B cell (primary cell): Measurements from ENCODE around the gene MYH7. TPM values are rescaled to one million over a fixed set of nuclear protein-coding genes. Genes with fewer than 3 reads are reported as not detected.

Source experiments
- ATAC-seq: fragments of 200-7000 bp; cut with Tn5 transposase; one replicate; pipeline ENCODE4 v1.10.0; 2021; ENCODE audit warnings: low read depth, mild to moderate bottlenecking, moderate number of reproducible peaks, moderate library complexity
- CTCF ChIA-PET: fragments of 350-600 bp; sonication (Branson Sonifier 250); formaldehyde crosslinking; loops from one replicate; lab custom pipeline; 2021; ENCODE audit warnings: antibody characterized with exemption, inconsistent platforms; lab: Charles Lee
- POLR2A ChIA-PET: fragments of 350-600 bp; sonication (Branson Sonifier 250); formaldehyde crosslinking; loops from one replicate; lab custom pipeline; 2021; ENCODE audit warnings: antibody characterized with exemption; lab: Charles Lee
- DNase-seq: peaks from one replicate; pipeline ENCODE4 v3.0.0; 2013
- H2AFZ ChIP-seq: 2 replicates; pipeline ENCODE4 v1.6.1; 2012; ENCODE audit warnings: mild to moderate bottlenecking, low read depth, low read length; ENCODE audit not compliant: insufficient read depth, poor library complexity, severe bottlenecking
- H3K27ac ChIP-seq, 2 donors: 1 replicate in 1 of 2; 2 replicates in 1 of 2; pipeline ENCODE4 v1.5.1; 2012 to 2013; ENCODE audit warnings: low read length in 2 of 2, mild to moderate bottlenecking in 2 of 2, moderate library complexity in 1 of 2
- H3K27me3 ChIP-seq, 4 experiments: fragments of 200-600 bp in 1 of 4; sonication (generic) in 1 of 4; replicated peaks in 1 of 4; 1 replicate in 2 of 4; 2 replicates in 2 of 4; pipeline versions ENCODE4 v1.6.1 to v1.7.0; 2013 to 2016; ENCODE audit warnings: low read length in 3 of 4, mild to moderate bottlenecking in 2 of 4, mixed read lengths in 1 of 4, moderate library complexity in 1 of 4; ENCODE audit not compliant: insufficient read depth in 4 of 4, control insufficient read depth in 3 of 4; ENCODE audit errors: control extremely low read depth in 1 of 4
- H3K36me3 ChIP-seq, 2 experiments: replicated peaks in 1 of 2; 1 replicate in 1 of 2; 2 replicates in 1 of 2; pipeline versions ENCODE4 v1.6.1 to v1.7.1; 2013; ENCODE audit warnings: low read length in 1 of 2; ENCODE audit not compliant: insufficient read depth in 2 of 2, control insufficient read depth in 1 of 2; ENCODE audit errors: control extremely low read depth in 1 of 2, extremely low read depth in 1 of 2
- H3K4me1 ChIP-seq, 2 donors: fragments of 200-600 bp in 1 of 2; sonication (generic) in 1 of 2; 1 replicate in 1 of 2; 2 replicates in 1 of 2; pipeline versions ENCODE4 v1.5.1 to v1.6.1; 2013 to 2017; ENCODE audit warnings: low read length in 2 of 2; ENCODE audit not compliant: control insufficient read depth in 2 of 2, insufficient read depth in 2 of 2
- H3K4me2 ChIP-seq: replicated peaks from 2 replicates; pipeline ENCODE3; 2012; ENCODE audit warnings: mild to moderate bottlenecking, low read depth, low read length; ENCODE audit not compliant: poor library complexity, severe bottlenecking
- H3K4me3 ChIP-seq, 5 experiments: fragments of 200-600 bp in 1 of 5; sonication (generic) in 1 of 5; 1 replicate in 3 of 5; 2 replicates in 2 of 5; pipeline versions ENCODE4 v1.5.1 to v1.7.0; 2011 to 2016; ENCODE audit warnings: low read length in 4 of 5, mild to moderate bottlenecking in 4 of 5, low read depth in 2 of 5, control low read depth in 1 of 5, moderate library complexity in 1 of 5; ENCODE audit not compliant: insufficient read depth in 1 of 5; ENCODE audit errors: control extremely low read depth in 1 of 5, extremely low read depth in 1 of 5
- H3K79me2 ChIP-seq: fragments of 200-600 bp; sonication (generic); one replicate; pipeline ENCODE4 v1.6.0; 2016; ENCODE audit warnings: low read length; ENCODE audit not compliant: control insufficient read depth, insufficient read depth
- H3K9ac ChIP-seq: fragments of 200-600 bp; sonication (generic); 2 replicates; pipeline ENCODE4 v1.6.1; 2017; ENCODE audit warnings: mild to moderate bottlenecking, low read length, moderate library complexity
- H3K9me3 ChIP-seq, 3 donors: one replicate each; pipeline versions ENCODE4 v1.6.1 to v1.7.1; 2013; ENCODE audit warnings: low read length in 2 of 3; ENCODE audit not compliant: control insufficient read depth in 2 of 3, insufficient read depth in 1 of 3; ENCODE audit errors: control extremely low read depth in 1 of 3
- H4K20me1 ChIP-seq: 2 replicates; pipeline ENCODE4 v1.6.0; 2012; ENCODE audit warnings: mild to moderate bottlenecking, low read length; ENCODE audit not compliant: insufficient read depth, control insufficient read depth, poor library complexity, severe bottlenecking
- H3K27ac Mint-ChIP-seq: one replicate; pipeline ENCODE4 v1.8.0; 2021; ENCODE audit warnings: mixed read lengths
- H3K27me3 Mint-ChIP-seq: one replicate; pipeline ENCODE4 v1.8.0; 2021; ENCODE audit warnings: mixed read lengths
- H3K4me1 Mint-ChIP-seq: one replicate; pipeline ENCODE4 v1.8.0; 2021; ENCODE audit warnings: mixed read lengths
- H3K4me3 Mint-ChIP-seq: one replicate; pipeline ENCODE4 v1.8.0; 2021; ENCODE audit warnings: mixed read lengths
- H3K9me3 Mint-ChIP-seq: one replicate; pipeline ENCODE4 v1.8.0; 2022; ENCODE audit warnings: mixed read lengths; ENCODE audit not compliant: insufficient read depth
- CTCF ChIP-seq: fragments of 200-600 bp; IDR thresholded peaks from one replicate; pipeline ENCODE4 v1.8.0; 2022; ENCODE audit warnings: antibody characterized with exemption, mild to moderate bottlenecking
- EZH2 ChIP-seq: IDR thresholded peaks from 2 replicates; pipeline ENCODE4 v1.6.1; 2012; ENCODE audit warnings: borderline replicate concordance, low read depth, mild to moderate bottlenecking, moderate library complexity, low read length; ENCODE audit not compliant: insufficient read depth, poor library complexity, severe bottlenecking
- WGBS: methylation state at CpG from one replicate; pipeline ENCODE4 v1.1.5; 2013; ENCODE audit warnings: missing lambda C conversion rate; ENCODE audit not compliant: insufficient coverage; 5-methylcytosine and 5-hydroxymethylcytosine counted together
- intact Hi-C: fragments of 100-400 bp; cut with micrococcal nuclease; formaldehyde crosslinking; loops from one replicate; pipeline ENCODE4 v1.10.0; 2022
- polyA plus RNA-seq: library from polyadenylated mRNA; depleted of rRNA; stranded (reverse); fragments of >200 nt; gene quantifications from 2 replicates; pipeline ENCODE4 v1.2.3, GENCODE V29; 2012
- total RNA-seq, 2 donors: library from RNA; stranded (reverse); fragments of 120-200 nt in 1 of 2; gene quantifications; 1 replicate in 1 of 2; 2 replicates in 1 of 2; pipeline versions ENCODE4 v1.2.3 to v1.2.4, GENCODE V29; 2013 to 2022

MYH7 gene
- total and polyA plus RNA-seq, 2 donors (not counting 1 experiment from before 2014, with no cell fraction given): not detected

GRCh38 chr14:23389396-23389795, 46.1 kb downstream of the MYH7 start:
- POLR2A ChIA-PET: no interaction called here
- intact Hi-C loops: no loop called here

GRCh38 chr14:23388996-23389395, 46.5 kb downstream of the MYH7 start:
- Histone ChIP-seq H3K9ac (no peak overlapping the region), H3K79me2 (no peaks in the 10 kb centered on the region), H3K4me1 (no peaks in the 10 kb centered on the region), H3K4me3 (no peak overlapping the region), H3K9me3 (no peaks in the 10 kb centered on the region), H4K20me1 (no peaks in the 10 kb centered on the region), H3K27ac (no peak overlapping the region), H3K36me3 (no peaks in the 10 kb centered on the region), H3K4me2 (no peak overlapping the region), H3K27me3 (peaks cover 0 to 12% (median 0%) of the 10 kb centered on the region in 4 experiments), H2AFZ (no peak overlapping the region)
- Mint-ChIP-seq H3K27me3 (peaks cover 32% of the 10 kb centered on the region), H3K4me3 (no peak overlapping the region), H3K9me3 (no peaks in the 10 kb centered on the region), H3K4me1 (no peaks in the 10 kb centered on the region), H3K27ac (no peak overlapping the region)
- ChIA-PET CTCF (interaction anchor here (2.6 kb wide), 1 partner anchor 9 kb away, joined by 13 read pairs; no protein-coding TSS in a partner anchor), POLR2A (no interaction called here)
- no peak for ATAC-seq
- intact Hi-C loops: no loop called here
- DNase-seq: no peak
- 100% methylated on average over 2 of the region's 8 CpGs for WGBS
- no peak for TF ChIP-seq CTCF
- no peak for TF ChIP-seq EZH2

More at GRCh38 chr14:23389396-23389795, 46.1 kb downstream of the MYH7 start:
- Histone ChIP-seq H3K4me2 (no peak overlapping the region), H3K9me3 (no peaks in the 10 kb centered on the region), H4K20me1 (no peaks in the 10 kb centered on the region), H3K9ac (no peak overlapping the region), H3K27ac (no peak overlapping the region), H3K4me1 (no peaks in the 10 kb centered on the region), H3K36me3 (no peaks in the 10 kb centered on the region), H3K27me3 (peaks cover 0 to 12% (median 0%) of the 10 kb centered on the region in 4 experiments), H3K79me2 (no peaks in the 10 kb centered on the region), H3K4me3 (no peak overlapping the region), H2AFZ (no peak overlapping the region)
- Mint-ChIP-seq H3K27me3 (peaks cover 36% of the 10 kb centered on the region), H3K4me1 (no peaks in the 10 kb centered on the region), H3K4me3 (no peak overlapping the region), H3K9me3 (no peaks in the 10 kb centered on the region), H3K27ac (peak overlapping the region; percentile 29)
- CTCF ChIA-PET: interaction anchor here (2.6 kb wide), 1 partner anchor 10 kb away, joined by 13 read pairs; no protein-coding TSS in a partner anchor
- WGBS: 77% methylated on average over 12 of the region's 12 CpGs
- DNase-seq (no peak), ATAC-seq (no peak)
- TF ChIP-seq CTCF (no peak), EZH2 (no peak)
